HG03432 (cell line): ENCODE results near the gene CABP4.
"Not testable (repeated sequence)": the region's sequence is repeated elsewhere in the genome, so short reads cannot be mapped to it uniquely, and the experiment has no call there.

Experiments
- ATAC-seq: cut with Tn5 transposase; IDR thresholded peaks from one replicate; pipeline ENCODE4 v1.9.1; 2021; ENCODE audit warnings: mild to moderate bottlenecking, moderate library complexity; ENCODE audit not compliant: unreplicated experiment

The CABP4 gene

GRCh38 chr11:67452141-67452952 is 2.8 kb upstream of the CABP4 start, which contains the start of gene GPR152:
Gene GPR152 (minus strand): TSS chr11:67452729. CDS start chr11:67452724, 5 bp downstream.
- no peak for ATAC-seq

- no peak for ATAC-seq
These were observed 1.1 kb upstream of the CABP4 start for GRCh38 chr11:67453816-67454732.

DNA sequence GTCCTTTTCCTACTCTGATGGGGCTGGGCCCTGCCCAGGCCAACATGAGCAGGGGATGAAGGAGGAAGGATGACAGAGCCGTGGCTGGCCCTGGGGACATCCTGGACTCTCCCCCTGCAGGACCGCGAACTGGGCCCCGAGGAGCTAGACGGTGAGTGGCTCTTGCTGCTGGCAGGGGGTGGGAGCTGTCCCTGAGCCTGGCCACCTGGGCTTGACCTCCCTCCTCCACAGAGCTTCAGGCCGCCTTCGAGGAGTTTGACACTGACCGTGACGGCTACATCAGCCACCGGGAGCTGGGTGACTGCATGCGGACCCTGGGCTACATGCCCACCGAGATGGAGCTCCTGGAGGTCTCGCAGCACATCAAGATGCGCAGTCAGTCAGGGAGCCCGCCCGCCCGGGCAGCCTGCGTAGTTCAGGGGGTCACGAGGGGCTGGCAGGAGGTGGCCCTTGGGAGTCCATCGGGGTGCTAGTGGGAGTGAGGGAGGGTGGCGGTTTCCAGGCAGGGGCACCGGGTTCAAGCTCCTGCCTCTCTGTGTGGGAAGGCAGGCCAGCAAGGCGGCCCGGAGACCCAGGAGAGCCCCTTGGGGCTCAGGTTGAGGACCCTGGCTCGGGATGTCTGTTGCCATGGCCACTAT is 1.0 kb downstream of the CABP4 start:
- ATAC-seq, result no peak

GRCh38 chr11:67457453-67457852 is 2.3 kb downstream of the CABP4 start:
- no peak for ATAC-seq

- no peak for ATAC-seq
These were observed 3.1 kb downstream of the CABP4 start for GRCh38 chr11:67458266-67458665.

- no peak for ATAC-seq
These were observed 8.0 kb downstream of the CABP4 start for GRCh38 chr11:67463186-67463585.

DNA sequence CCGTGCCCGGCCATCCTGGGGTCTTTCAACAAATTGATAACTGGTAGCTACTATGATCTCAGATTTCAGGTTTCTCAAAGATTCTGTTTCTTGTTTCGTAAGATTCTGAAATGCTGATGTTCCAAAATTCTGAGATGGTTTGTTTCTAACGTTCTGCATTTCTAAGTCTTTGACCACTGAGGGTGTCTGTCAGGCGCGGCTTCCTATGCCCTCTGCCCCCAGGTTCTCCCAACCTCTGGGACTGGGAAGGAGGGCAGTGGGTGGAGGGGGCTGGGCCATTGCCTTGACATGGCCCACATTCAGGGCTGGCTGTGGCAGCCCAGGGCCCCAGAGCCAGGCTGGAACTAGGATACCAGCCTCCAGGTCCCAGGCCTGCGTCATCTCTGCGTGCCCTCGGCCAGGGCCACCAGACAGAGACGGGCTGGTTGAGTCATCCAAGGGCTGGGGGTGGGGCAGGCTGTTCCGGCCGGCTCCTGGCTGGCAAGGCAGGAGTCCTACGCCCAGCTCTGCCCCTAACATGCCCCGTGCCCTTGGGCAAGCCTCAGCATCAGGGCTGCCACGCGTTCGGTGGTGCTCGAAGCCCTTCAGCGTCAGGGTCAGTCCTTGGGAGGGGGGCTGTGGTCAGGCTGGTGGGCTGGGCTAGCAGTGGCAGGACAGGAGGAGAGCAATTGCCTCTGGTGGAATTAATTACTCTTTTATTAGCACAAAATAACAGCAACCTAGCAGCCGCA is 8.7 kb downstream of the CABP4 start:
- ATAC-seq, result no peak

- ATAC-seq, result peak; percentile 50
These were observed 9.4 kb downstream of the CABP4 start for GRCh38 chr11:67464411-67465188.

DNA sequence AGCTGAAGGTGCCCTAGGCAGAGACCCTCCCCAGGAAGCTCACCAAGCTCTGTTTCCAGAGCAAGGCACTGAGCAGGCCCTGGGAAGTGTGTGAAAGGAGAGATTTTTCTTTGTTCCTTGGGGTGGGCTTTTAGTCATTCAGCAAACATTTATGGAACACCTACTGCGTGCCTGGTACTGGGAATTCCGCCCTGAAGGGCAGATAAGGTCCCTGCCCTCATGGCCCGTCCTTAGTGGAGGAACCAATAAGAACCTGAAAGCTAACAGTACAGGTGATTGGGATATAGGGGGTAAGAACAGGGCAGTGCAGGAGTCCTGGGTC is 10.0 kb downstream of the CABP4 start:
- no peak for ATAC-seq

DNA sequence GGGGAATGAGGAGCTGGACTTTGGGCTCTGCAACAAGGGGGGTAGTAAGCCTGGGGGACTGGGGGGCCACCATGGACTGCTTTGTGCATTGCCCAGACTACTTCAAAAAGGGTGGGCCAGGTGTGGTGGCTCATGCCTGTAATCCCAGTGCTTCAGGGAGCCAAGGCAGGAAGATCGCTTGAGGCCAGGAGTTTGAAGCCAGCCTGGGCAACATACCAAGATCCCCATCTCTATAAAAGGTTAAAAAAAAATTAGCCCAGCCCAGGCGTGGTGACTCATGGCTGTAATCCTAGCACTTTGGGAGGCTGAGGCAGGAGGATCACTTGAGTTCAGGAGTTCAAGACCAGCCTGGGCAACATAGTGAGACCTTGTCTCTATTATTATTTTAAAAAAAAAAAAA is 10.4 kb downstream of the CABP4 start:
- not testable (repeated sequence) for ATAC-seq

DNA sequence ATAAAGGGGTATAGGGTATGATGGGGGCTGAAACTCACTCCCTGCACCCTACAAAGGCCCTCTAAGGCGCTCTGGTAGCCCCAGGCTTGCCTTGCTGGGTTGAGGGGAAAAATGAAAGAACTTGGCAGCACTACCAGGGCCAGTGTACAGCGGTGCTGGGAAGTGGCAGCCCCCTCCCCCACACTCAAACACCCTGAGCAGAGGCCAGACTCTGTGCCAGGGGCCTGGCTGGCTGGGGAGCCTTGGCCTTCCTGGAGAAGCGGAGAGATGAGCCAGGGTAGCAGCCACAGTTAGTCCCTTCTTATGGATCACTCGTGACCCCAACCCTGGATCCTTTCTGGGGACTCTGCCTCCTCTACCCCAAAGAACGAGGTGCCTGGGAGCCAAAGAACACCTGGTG is 11.2 kb downstream of the CABP4 start:
- no peak for ATAC-seq

DNA sequence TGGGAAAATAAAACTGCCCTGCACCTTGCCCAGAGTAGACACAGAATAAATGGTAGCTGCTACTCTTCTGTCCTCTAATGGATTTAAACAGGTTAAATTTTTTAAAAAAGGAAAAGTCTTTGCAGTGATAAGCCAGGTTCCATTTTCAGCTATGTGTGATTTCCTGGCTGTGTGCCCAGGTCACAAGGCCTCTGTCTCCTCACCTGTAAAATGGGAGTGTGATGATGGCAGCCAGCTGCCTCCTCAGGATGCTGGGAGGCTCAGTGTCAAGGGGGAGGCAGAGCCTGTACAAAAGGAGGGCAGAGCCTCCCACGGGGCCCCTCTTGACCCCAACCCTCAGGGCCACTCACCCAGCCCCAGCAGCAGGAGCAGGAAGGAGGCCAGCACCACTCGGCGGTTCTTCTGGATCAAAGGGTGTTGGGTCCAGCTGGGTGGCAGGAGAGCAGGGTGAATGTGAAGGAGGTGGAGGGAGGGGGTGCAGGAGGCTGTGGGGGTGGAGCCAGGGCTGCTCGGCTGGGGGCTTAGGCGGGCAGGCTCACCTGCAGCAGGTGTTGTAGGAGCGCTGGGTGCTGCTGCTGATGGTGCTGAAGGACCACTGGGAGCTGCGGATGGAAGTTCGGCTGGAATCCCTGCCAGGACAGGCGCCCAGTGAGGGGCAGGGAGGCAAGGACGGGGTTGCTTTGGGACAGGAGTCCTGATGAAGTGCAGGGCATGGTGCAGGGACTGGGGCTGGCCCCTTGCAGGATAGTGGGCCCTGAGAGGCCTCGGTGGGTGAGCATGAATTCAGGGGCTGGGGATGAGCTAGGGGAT is 12.0 kb downstream of the CABP4 start:
- ATAC-seq, result no peak

GRCh38 chr11:67468056-67468455 is 12.9 kb downstream of the CABP4 start:
- no peak for ATAC-seq

- ATAC-seq, result peak; percentile 1
These were observed 13.3 kb downstream of the CABP4 start for GRCh38 chr11:67468456-67468758.

- peak; percentile 70 for ATAC-seq
These were observed 13.8 kb downstream of the CABP4 start, which contains the start of gene TMEM134 for GRCh38 chr11:67468759-67469507. Gene TMEM134 (minus strand): TSS chr11:67469251. CDS start chr11:67469192, 59 bp downstream.

DNA sequence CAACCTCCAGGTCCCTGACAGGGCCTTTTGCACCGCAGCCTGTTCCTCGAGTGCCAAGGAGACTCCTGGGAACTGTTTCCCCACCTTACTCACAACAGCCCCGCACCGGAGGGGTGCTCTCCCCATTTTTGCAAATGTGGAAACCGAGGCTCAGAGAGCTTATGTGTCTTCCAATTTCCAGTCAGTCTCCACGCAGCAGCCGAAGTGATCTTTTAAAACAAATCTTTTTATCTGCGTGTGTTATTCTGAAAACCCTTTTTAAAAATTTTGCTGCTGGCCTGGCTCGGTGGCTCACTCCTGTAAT is 14.3 kb downstream of the CABP4 start:
- ATAC-seq, result no peak

GRCh38 chr11:67470337-67471002 is 15.3 kb downstream of the CABP4 start:
- ATAC-seq, result no peak

DNA sequence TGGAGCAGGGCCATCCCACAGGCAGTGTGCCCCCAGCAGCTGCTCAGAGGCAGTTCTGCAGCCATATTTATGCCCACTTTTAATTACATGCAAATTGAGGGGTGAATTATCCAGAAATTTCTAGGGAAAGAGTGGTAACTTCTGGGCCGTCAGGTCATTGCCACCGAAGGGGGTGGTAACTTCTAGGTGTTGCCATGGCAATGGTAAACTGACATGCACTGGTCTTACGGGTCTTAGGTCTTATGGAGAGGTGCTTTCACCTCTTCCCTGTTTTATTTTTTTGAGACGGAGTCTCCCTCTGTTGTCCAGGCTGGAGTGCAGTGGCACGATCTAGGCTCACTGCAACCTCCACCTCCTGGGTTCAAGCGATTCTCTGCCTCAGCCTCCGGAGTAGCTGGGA is 17.7 kb downstream of the CABP4 start:
- ATAC-seq, result no peak
